Left ventricle myocardium inferior (tissue), 1 donor: Measurements from ENCODE around the gene ZP2. TPM values are rescaled to one million over a fixed set of nuclear protein-coding genes. Genes with fewer than 3 reads are reported as not detected.
"Not testable (repeated sequence)": the region's sequence is repeated elsewhere in the genome, so short reads cannot be mapped to it uniquely, and the experiment has no call there.

Source experiments
- DNase-seq: peaks from one replicate; pipeline ENCODE4 v3.0.0-alpha.2; 2020
- H3K27ac ChIP-seq: fragments of 200-600 bp; replicated peaks from 2 replicates; pipeline ENCODE4 v1.8.0; 2021
- H3K27me3 ChIP-seq: fragments of 200-600 bp; 2 replicates; pipeline ENCODE4 v1.8.0; 2021; ENCODE audit warnings: low read depth
- H3K36me3 ChIP-seq: fragments of 200-600 bp; 2 replicates; pipeline ENCODE4 v1.8.0; 2021
- H3K4me1 ChIP-seq: fragments of 200-600 bp; 2 replicates; pipeline ENCODE4 v1.8.0; 2021
- H3K4me3 ChIP-seq: fragments of 200-600 bp; 2 replicates; pipeline ENCODE4 v1.8.0; 2021; ENCODE audit warnings: mild to moderate bottlenecking, moderate library complexity
- H3K9me3 ChIP-seq: fragments of 200-600 bp; replicated peaks from 2 replicates; pipeline ENCODE4 v1.8.0; 2021
- CTCF ChIP-seq: fragments of 200-600 bp; IDR thresholded peaks from 2 replicates; pipeline ENCODE4 v1.8.0; 2021; ENCODE audit warnings: antibody characterized with exemption, mild to moderate bottlenecking, borderline replicate concordance
- intact Hi-C: fragments of 100-400 bp; cut with micrococcal nuclease; formaldehyde crosslinking; loops from one replicate; pipeline ENCODE4 v1.11.0; 2022
- total RNA-seq: library from RNA; stranded (reverse); fragmentation: NEBNext Ultra II Directional; extraction: Animal tissue kit (Norgen Biotek cat#: 25700); gene quantifications from one replicate; pipeline ENCODE4 v1.2.1, GENCODE V29; 2021
- donor health status: DM: no; HTN: yes; CAD: no; lungs with severe emphysema.

ZP2 gene
- total RNA-seq, 1 donor from 2014 or later = not detected

GRCh38 chr16:21203155-21203797 lies 8.1 kb downstream of the ZP2 start:
- DNase-seq = no peak

GRCh38 chr16:21199607-21200218 lies 11.7 kb downstream of the ZP2 start:
- Histone ChIP-seq H3K9me3 (no peaks in the 10 kb centered on the region), H3K4me3 (no peak overlapping the region), H3K36me3 (no peaks in the 10 kb centered on the region), H3K27ac (no peak overlapping the region), H3K4me1 (no peaks in the 10 kb centered on the region), H3K27me3 (peaks cover 40% of the 10 kb centered on the region)
- no peak for DNase-seq
- intact Hi-C loops = no loop called here
- TF ChIP-seq CTCF = no peak

More at GRCh38 chr16:21203155-21203797, 8.1 kb downstream of the ZP2 start:
- Histone ChIP-seq H3K27me3 (peaks cover 25% of the 10 kb centered on the region), H3K27ac (no peak overlapping the region), H3K4me1 (no peaks in the 10 kb centered on the region), H3K36me3 (no peaks in the 10 kb centered on the region), H3K9me3 (no peaks in the 10 kb centered on the region), H3K4me3 (no peak overlapping the region)
- no peak for TF ChIP-seq CTCF
- intact Hi-C loops = no loop called here

GRCh38 chr16:21197621-21198020 lies 13.8 kb downstream of the ZP2 start:
- no peak overlapping the region for H3K27ac ChIP-seq
- intact Hi-C loops = no loop called here
- H3K9me3 ChIP-seq = no peaks in the 10 kb centered on the region
- H3K36me3 ChIP-seq = no peaks in the 10 kb centered on the region
- TF ChIP-seq CTCF = no peak
- no peaks in the 10 kb centered on the region for H3K4me1 ChIP-seq
- no peak overlapping the region for H3K4me3 ChIP-seq
- peaks cover 46% of the 10 kb centered on the region for H3K27me3 ChIP-seq
- no peak for DNase-seq

- peaks cover 46% of the 10 kb centered on the region for H3K27me3 ChIP-seq
- intact Hi-C loops = no loop called here
- no peak overlapping the region for H3K4me3 ChIP-seq
- no peaks in the 10 kb centered on the region for H3K36me3 ChIP-seq
- no peaks in the 10 kb centered on the region for H3K9me3 ChIP-seq
- no peaks in the 10 kb centered on the region for H3K4me1 ChIP-seq
- DNase-seq = no peak
- H3K27ac ChIP-seq = no peak overlapping the region
- no peak for TF ChIP-seq CTCF
Measured at GRCh38 chr16:21197112-21197511, 14.3 kb downstream of the ZP2 start.

GRCh38 chr16:21195330-21195729 lies 16.0 kb downstream of the ZP2 start:
- H3K9me3 ChIP-seq, H3K27ac ChIP-seq, H3K4me1 ChIP-seq, intact Hi-C loops, H3K36me3 ChIP-seq, DNase-seq, H3K4me3 ChIP-seq: not testable (repeated sequence)
- peaks cover 38% of the 10 kb centered on the region for H3K27me3 ChIP-seq

- no peaks in the 10 kb centered on the region for H3K4me1 ChIP-seq
- no peak for DNase-seq
- H3K4me3 ChIP-seq = no peak overlapping the region
- H3K9me3 ChIP-seq = no peaks in the 10 kb centered on the region
- H3K27me3 ChIP-seq = peaks cover 33% of the 10 kb centered on the region
- no peak for TF ChIP-seq CTCF
- H3K27ac ChIP-seq = no peak overlapping the region
- intact Hi-C loops = no loop called here
- no peaks in the 10 kb centered on the region for H3K36me3 ChIP-seq
Measured at GRCh38 chr16:21194771-21195301, 16.5 kb downstream of the ZP2 start.
